ENCODE data around the gene OLFM1. TPM values are rescaled to one million over a fixed set of nuclear protein-coding genes. Genes with fewer than 3 reads are reported as not detected.

The OLFM1 gene
- total and polyA plus RNA-seq, 2 of the 4 experiments (the other 2 are of a cell fraction) = 0.36 to 0.38 TPM

DNA sequence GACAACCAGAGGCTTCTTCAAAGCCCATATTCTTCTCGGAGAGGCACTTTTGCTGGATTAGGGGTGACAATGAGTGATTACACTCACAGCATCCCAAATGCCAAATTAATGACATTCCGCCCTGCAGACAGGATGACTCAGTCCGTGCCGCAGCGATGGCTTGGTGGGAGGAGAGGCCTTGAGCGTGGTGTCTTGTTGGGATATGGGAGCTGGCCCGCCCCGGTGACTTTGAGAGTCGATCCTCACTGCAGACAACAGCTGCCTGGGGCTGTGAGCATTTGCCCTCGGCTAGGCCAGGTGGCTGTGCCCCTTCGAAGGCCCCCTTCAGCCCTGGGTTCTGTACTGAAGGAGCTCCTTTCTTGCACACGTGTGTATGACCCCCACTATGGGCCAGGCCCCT is 29.8 kb downstream of the OLFM1 start:
- intact Hi-C loops (cut with micrococcal nuclease) = no loop called here
- no TSS peak for BruUV-seq (replicated peaks)
- in situ Hi-C loops (cut with MboI; ENCODE audit: low sequenced_read_pairs) = no loop called here
- Histone ChIP-seq H3K4me2 (ENCODE audit: low read depth, low read length) (no peak overlapping the region), H3K4me3 (ENCODE audit: insufficient read depth, low read depth, low read length) (no peak overlapping the region), H3K9me3 (ENCODE audit: control insufficient read depth, insufficient read depth, low read length) (peaks cover 49% of the 10 kb centered on the region), H2BK120ac (ENCODE audit: low read depth, low read length) (no peak overlapping the region), H3K56ac (ENCODE audit: extremely low read depth, insufficient read depth, low read length) (no peak overlapping the region), H2BK15ac (ENCODE audit: low read depth, low read length) (no peak overlapping the region), H3K23ac (ENCODE audit: low read depth, low read length) (no peak overlapping the region), H4K91ac (ENCODE audit: insufficient read depth, low read depth, low read length) (no peak overlapping the region), H3K36me3 (ENCODE audit: control insufficient read depth, insufficient read depth, low read length) (no peaks in the 10 kb centered on the region), H3K4me1 (ENCODE audit: control insufficient read depth, insufficient read depth, low read length) (no peaks in the 10 kb centered on the region), H4K20me1 (ENCODE audit: insufficient read depth, low read length) (no peaks in the 10 kb centered on the region), H3K79me1 (ENCODE audit: low read depth in 1 of 2, low read length in 2 of 2) (no peaks in the 10 kb centered on the region), H3K4ac (ENCODE audit: low read depth, low read length) (no peak overlapping the region), H3K27ac (ENCODE audit: insufficient read depth, low read length) (no peak overlapping the region), H3K14ac (replicated peaks; ENCODE audit: low read depth, low read length) (no peak overlapping the region), H2AFZ (replicated peaks; ENCODE audit: low read length, poor library complexity) (no peak overlapping the region), H3K18ac (ENCODE audit: low read depth, low read length) (no peak overlapping the region), H3K9me1 (ENCODE audit: insufficient read depth, low read length) (no peaks in the 10 kb centered on the region), H4K8ac (ENCODE audit: low read depth in 2 of 2, low read length in 2 of 2) (no peak overlapping the region), H2BK5ac (ENCODE audit: low read depth, low read length, poor library complexity, severe bottlenecking) (no peak overlapping the region), H3K9ac (ENCODE audit: low read depth, low read length) (no peak overlapping the region), H2BK20ac (ENCODE audit: low read depth, low read length) (no peak overlapping the region), H2AK5ac (ENCODE audit: low read depth, low read length) (no peak overlapping the region), H3K27me3 (ENCODE audit: control insufficient read depth, insufficient read depth, low read length) (no peaks in the 10 kb centered on the region), H4K5ac (ENCODE audit: low read depth, low read length) (no peak overlapping the region), H2AK9ac (replicated peaks; ENCODE audit: low read depth, low read length, poor library complexity) (no peak overlapping the region)
- DNase-seq (no peak), ATAC-seq (ENCODE audit: low read depth) (no peak)
- ChIA-PET POLR2A (ENCODE audit: unreplicated experiment) (no interaction called here), CTCF (no interaction called here)
- TF ChIP-seq MXI1 (IDR thresholded peaks at IDR 0.05; ENCODE audit: borderline replicate concordance, low read depth, low read length) (no peak), RCOR1 (IDR thresholded peaks at IDR 0.05; ENCODE audit: insufficient replicate concordance, low read length) (no peak), BHLHE40 (IDR thresholded peaks at IDR 0.05; ENCODE audit: low read depth, low read length) (no peak)
- WGBS, 2 experiments (ENCODE audit: extremely low coverage in 2 of 2, insufficient read length in 1 of 2) = no CpG with 5 or more reads among the region's 12 CpGs
- dilution Hi-C loops (cut with HindIII; ENCODE audit: low sequenced_read_pairs, unreplicated experiment) = no loop called here

Data from IMR-90 (cell line).